ENCODE results near the gene TTC33.

DNA sequence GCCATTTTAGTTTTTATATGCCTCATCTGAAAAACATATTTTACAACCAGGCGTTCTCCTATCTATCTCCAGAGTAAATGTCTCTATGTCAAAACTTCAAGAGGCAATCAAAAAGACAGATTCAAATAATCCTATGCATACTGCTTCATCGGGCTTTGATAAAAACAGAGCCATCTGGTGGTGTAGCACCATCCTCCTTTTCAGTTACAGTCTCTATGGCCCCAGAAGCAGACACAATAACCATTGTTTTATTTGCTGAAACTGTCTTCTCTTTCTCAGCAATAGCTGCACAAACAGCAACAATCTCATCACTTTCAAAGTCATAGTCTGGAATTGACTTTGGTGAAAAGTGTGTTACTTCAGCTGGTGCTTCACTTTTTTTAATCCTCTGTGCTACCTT lies 39.8 kb downstream of the TTC33 start:
- TF ChIP-seq, protein P1, sequence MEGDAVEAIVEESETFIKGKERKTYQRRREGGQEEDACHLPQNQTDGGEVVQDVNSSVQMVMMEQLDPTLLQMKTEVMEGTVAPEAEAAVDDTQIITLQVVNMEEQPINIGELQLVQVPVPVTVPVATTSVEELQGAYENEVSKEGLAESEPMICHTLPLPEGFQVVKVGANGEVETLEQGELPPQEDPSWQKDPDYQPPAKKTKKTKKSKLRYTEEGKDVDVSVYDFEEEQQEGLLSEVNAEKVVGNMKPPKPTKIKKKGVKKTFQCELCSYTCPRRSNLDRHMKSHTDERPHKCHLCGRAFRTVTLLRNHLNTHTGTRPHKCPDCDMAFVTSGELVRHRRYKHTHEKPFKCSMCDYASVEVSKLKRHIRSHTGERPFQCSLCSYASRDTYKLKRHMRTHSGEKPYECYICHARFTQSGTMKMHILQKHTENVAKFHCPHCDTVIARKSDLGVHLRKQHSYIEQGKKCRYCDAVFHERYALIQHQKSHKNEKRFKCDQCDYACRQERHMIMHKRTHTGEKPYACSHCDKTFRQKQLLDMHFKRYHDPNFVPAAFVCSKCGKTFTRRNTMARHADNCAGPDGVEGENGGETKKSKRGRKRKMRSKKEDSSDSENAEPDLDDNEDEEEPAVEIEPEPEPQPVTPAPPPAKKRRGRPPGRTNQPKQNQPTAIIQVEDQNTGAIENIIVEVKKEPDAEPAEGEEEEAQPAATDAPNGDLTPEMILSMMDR (IDR thresholded peaks at IDR 0.05; ENCODE audit: insufficient read depth, low read length, poor library complexity, severe bottlenecking) = no peak
- TF ChIP-seq EZH2phosphoT487 (conservative IDR thresholded peaks at IDR 0.05; ENCODE audit: low read length) = no peak

Measured in SU-DHL-6 (cell line).